Astrocyte (in vitro differentiated cells and primary cell): ENCODE data around the gene SRGAP1. TPM values are rescaled to one million over a fixed set of nuclear protein-coding genes. Genes with fewer than 3 reads are reported as not detected.

Experiments used
- DNase-seq: peaks from one replicate; pipeline ENCODE4 v3.0.0-alpha.2; 2010; ENCODE audit warnings: low read depth
- FAIRE-seq: peaks from 2 replicates; lab custom pipeline; 2011; peaks lifted over from hg19 to GRCh38; lab: Jason Lieb, UNC
- H2AFZ ChIP-seq: 2 replicates; pipeline ENCODE4 v1.6.0; 2012; ENCODE audit warnings: low read depth, low read length, inconsistent platforms
- H3K27ac ChIP-seq: 2 replicates; pipeline ENCODE4 v1.5.1; 2011; ENCODE audit warnings: low read depth, low read length, inconsistent platforms
- H3K27me3 ChIP-seq: 2 replicates; pipeline ENCODE4 v1.6.0; 2011; ENCODE audit warnings: low read length, inconsistent platforms; ENCODE audit not compliant: insufficient read depth
- H3K36me3 ChIP-seq: 2 replicates; pipeline ENCODE4 v1.5.1; 2011; ENCODE audit warnings: low read length, inconsistent platforms; ENCODE audit not compliant: insufficient read depth
- H3K4me1 ChIP-seq: 2 replicates; pipeline ENCODE4 v1.5.1; 2011; ENCODE audit warnings: low read length, inconsistent platforms; ENCODE audit not compliant: insufficient read depth
- H3K4me2 ChIP-seq: 2 replicates; pipeline ENCODE4 v1.6.0; 2012; ENCODE audit warnings: low read length, inconsistent platforms
- H3K4me3 ChIP-seq: 2 replicates; pipeline ENCODE4 v1.5.1; 2011; ENCODE audit warnings: low read depth, mild to moderate bottlenecking, low read length, inconsistent platforms; ENCODE audit not compliant: insufficient read depth
- H3K79me2 ChIP-seq: 2 replicates; pipeline ENCODE4 v1.6.0; 2012; ENCODE audit warnings: mild to moderate bottlenecking, low read length, inconsistent platforms; ENCODE audit not compliant: insufficient read depth
- H3K9ac ChIP-seq: 2 replicates; pipeline ENCODE4 v1.6.0; 2012; ENCODE audit warnings: mild to moderate bottlenecking, low read length, inconsistent platforms
- H3K9me3 ChIP-seq: 2 replicates; pipeline ENCODE4 v1.5.1; 2012; ENCODE audit warnings: low read depth, mild to moderate bottlenecking, low read length, inconsistent platforms; ENCODE audit not compliant: insufficient read depth
- H4K20me1 ChIP-seq: 2 replicates; pipeline ENCODE4 v1.6.0; 2012; ENCODE audit warnings: low read length, inconsistent platforms; ENCODE audit not compliant: insufficient read depth
- H3K27ac Mint-ChIP-seq: one replicate; pipeline ENCODE4 v1.8.0; 2021; ENCODE audit warnings: mild to moderate bottlenecking, mixed read lengths; ENCODE audit not compliant: unreplicated experiment
- H3K27me3 Mint-ChIP-seq: one replicate; pipeline ENCODE4 v1.8.0; 2021; ENCODE audit warnings: low read depth, mixed read lengths; ENCODE audit not compliant: unreplicated experiment
- H3K36me3 Mint-ChIP-seq: one replicate; pipeline ENCODE4 v1.8.0; 2021; ENCODE audit warnings: low read depth, mixed read lengths; ENCODE audit not compliant: unreplicated experiment
- H3K4me1 Mint-ChIP-seq: one replicate; pipeline ENCODE4 v1.8.0; 2021; ENCODE audit warnings: low read depth, mixed read lengths; ENCODE audit not compliant: unreplicated experiment
- H3K4me3 Mint-ChIP-seq: one replicate; pipeline ENCODE4 v1.8.0; 2021; ENCODE audit warnings: mild to moderate bottlenecking, moderate library complexity, mixed read lengths; ENCODE audit not compliant: unreplicated experiment
- H3K9me3 Mint-ChIP-seq: one replicate; pipeline ENCODE4 v1.8.0; 2021; ENCODE audit warnings: mild to moderate bottlenecking, mixed read lengths; ENCODE audit not compliant: unreplicated experiment
- CTCF ChIP-seq: IDR thresholded peaks from 2 replicates; pipeline ENCODE4 v1.5.1; 2011; ENCODE audit warnings: low read depth, mild to moderate bottlenecking, inconsistent platforms, low read length, moderate library complexity; ENCODE audit not compliant: insufficient read depth
- EZH2 ChIP-seq: IDR thresholded peaks from 2 replicates; pipeline ENCODE4 v1.6.1; 2012; ENCODE audit warnings: mild to moderate bottlenecking, low read length, inconsistent platforms; ENCODE audit not compliant: insufficient read depth
- total RNA-seq: library from RNA; stranded (reverse); gene quantifications from 2 replicates; pipeline ENCODE4 v1.2.1, GENCODE V29; 2021

SRGAP1 gene
- total RNA-seq, 1 donor from 2014 or later = 15.2 TPM

- Histone ChIP-seq H3K79me2 (peaks cover 79% of the 10 kb centered on the region), H3K4me1 (peaks cover 12% of the 10 kb centered on the region), H3K4me3 (no peak overlapping the region), H3K4me2 (no peak overlapping the region), H3K9ac (no peak overlapping the region), H3K9me3 (no peaks in the 10 kb centered on the region), H3K27me3 (no peaks in the 10 kb centered on the region), H3K36me3 (no peaks in the 10 kb centered on the region), H2AFZ (no peak overlapping the region), H3K27ac (no peak overlapping the region), H4K20me1 (peaks cover 49% of the 10 kb centered on the region)
- Mint-ChIP-seq H3K36me3 (no peaks in the 10 kb centered on the region), H3K9me3 (no peaks in the 10 kb centered on the region), H3K4me3 (no peak overlapping the region), H3K4me1 (peaks cover 23% of the 10 kb centered on the region), H3K27me3 (no peaks in the 10 kb centered on the region), H3K27ac (no peak overlapping the region)
- DNase-seq (no peak), FAIRE-seq (no peak)
- TF ChIP-seq EZH2 (no peak), CTCF (no peak)
These were observed 19.4 kb downstream of the SRGAP1 start for GRCh38 chr12:63863658-63864453.

- H3K4me2 ChIP-seq = no peak overlapping the region
- H3K4me1 ChIP-seq = peaks cover 12% of the 10 kb centered on the region
- no peak overlapping the region for H2AFZ ChIP-seq
- H3K36me3 Mint-ChIP-seq = no peaks in the 10 kb centered on the region
- no peak overlapping the region for H3K4me3 ChIP-seq
- no peak overlapping the region for H3K4me3 Mint-ChIP-seq
- TF ChIP-seq CTCF = no peak
- TF ChIP-seq EZH2 = no peak
- FAIRE-seq (no peak), DNase-seq (no peak)
- peaks cover 79% of the 10 kb centered on the region for H3K79me2 ChIP-seq
- H3K27ac Mint-ChIP-seq = no peak overlapping the region
- no peak overlapping the region for H3K9ac ChIP-seq
- no peaks in the 10 kb centered on the region for H3K9me3 Mint-ChIP-seq
- H3K27ac ChIP-seq = no peak overlapping the region
- no peaks in the 10 kb centered on the region for H3K36me3 ChIP-seq
- H3K27me3 ChIP-seq = no peaks in the 10 kb centered on the region
- peaks cover 54% of the 10 kb centered on the region for H4K20me1 ChIP-seq
- H3K27me3 Mint-ChIP-seq = no peaks in the 10 kb centered on the region
- H3K4me1 Mint-ChIP-seq = peaks cover 27% of the 10 kb centered on the region
- no peaks in the 10 kb centered on the region for H3K9me3 ChIP-seq
These were observed 19.9 kb downstream of the SRGAP1 start for GRCh38 chr12:63864454-63864706.

- Histone ChIP-seq H3K9ac (no peak overlapping the region), H4K20me1 (peaks cover 64% of the 10 kb centered on the region), H3K9me3 (no peaks in the 10 kb centered on the region), H3K4me2 (no peak overlapping the region), H3K4me3 (no peak overlapping the region), H3K27me3 (no peaks in the 10 kb centered on the region), H2AFZ (no peak overlapping the region), H3K4me1 (peaks cover 15% of the 10 kb centered on the region), H3K36me3 (no peaks in the 10 kb centered on the region), H3K79me2 (peaks cover 78% of the 10 kb centered on the region), H3K27ac (no peak overlapping the region)
- Mint-ChIP-seq H3K4me1 (peaks cover 34% of the 10 kb centered on the region), H3K27ac (no peak overlapping the region), H3K4me3 (no peak overlapping the region), H3K9me3 (no peaks in the 10 kb centered on the region), H3K36me3 (no peaks in the 10 kb centered on the region), H3K27me3 (no peaks in the 10 kb centered on the region)
- DNase-seq (no peak), FAIRE-seq (no peak)
- no peak for TF ChIP-seq EZH2
- no peak for TF ChIP-seq CTCF
These were observed 20.9 kb downstream of the SRGAP1 start for GRCh38 chr12:63865448-63865847.
